Omental fat pad (tissue), 4 donors: Measurements from ENCODE around the gene FDXACB1. TPM values are rescaled to one million over a fixed set of nuclear protein-coding genes. Genes with fewer than 3 reads are reported as not detected.
A peak's percentile ranks its signal among the peaks of the same experiment; 100 is the strongest.

Experiments
- ATAC-seq: fragments of 150-250 bp; one replicate; pipeline ENCODE4 v1.9.1; 2016; ENCODE audit warnings: mild to moderate bottlenecking, moderate library complexity; ENCODE audit not compliant: low FRiP score
- DNase-seq: peaks from one replicate; pipeline ENCODE4 v3.0.0-alpha.2; 2019; ENCODE audit warnings: low spot score
- total RNA-seq, 4 donors: library from RNA; depleted of rRNA; stranded (reverse); fragments of >200 nt; gene quantifications; one replicate each; pipeline ENCODE4 v1.1.0, GENCODE V29; 2016
- TF ChIP-seq, protein P1 (sequence below), 3 donors: fragments of 450-650 bp; IDR thresholded peaks; one replicate each; pipeline ENCODE4 v1.5.1; 2016 to 2017; ENCODE audit warnings: antibody characterized with exemption in 3 of 3, mild to moderate bottlenecking in 3 of 3, moderate library complexity in 2 of 3

FDXACB1 gene
- total RNA-seq, 4 donors from 2014 or later: 1.1 to 2.7 (median 1.6) TPM

DNA sequence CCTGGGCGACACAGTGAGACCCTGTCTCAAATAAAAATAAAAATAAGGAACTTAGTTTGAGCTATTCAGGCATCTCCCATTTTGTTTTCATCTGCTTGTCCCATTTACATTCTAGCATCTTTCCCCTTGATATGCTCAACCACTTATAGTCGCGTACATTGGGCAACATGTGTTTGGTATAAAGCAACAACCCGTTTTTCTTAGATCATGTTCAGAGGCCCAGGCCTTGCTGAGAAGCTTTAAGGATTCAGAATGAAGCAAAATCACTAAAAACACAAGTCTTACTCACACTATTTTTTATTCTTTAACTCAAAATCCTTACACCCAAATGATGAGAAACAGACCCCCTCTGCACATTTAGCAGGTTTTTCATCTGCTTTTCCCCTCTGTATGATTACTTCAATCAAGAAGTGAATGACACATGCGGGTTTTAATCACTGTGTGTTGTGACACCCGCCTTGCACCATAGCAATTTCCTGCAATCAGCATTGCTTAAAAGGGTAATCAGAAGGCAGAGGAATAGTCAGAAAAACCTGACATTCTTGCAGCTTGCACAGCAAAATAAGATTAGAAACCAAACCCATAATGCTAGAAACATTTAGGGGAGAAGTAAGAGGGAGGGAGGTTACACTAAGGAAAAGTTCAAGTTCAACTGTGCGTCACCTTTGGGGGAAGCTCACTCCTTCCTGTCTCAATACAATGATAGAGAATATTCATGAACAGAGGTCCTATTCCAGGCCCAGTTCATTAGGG, 33.5 kb downstream of the FDXACB1 start:
- DNase-seq: no peak
- ATAC-seq: peak; percentile 41
- TF ChIP-seq, protein P1, sequence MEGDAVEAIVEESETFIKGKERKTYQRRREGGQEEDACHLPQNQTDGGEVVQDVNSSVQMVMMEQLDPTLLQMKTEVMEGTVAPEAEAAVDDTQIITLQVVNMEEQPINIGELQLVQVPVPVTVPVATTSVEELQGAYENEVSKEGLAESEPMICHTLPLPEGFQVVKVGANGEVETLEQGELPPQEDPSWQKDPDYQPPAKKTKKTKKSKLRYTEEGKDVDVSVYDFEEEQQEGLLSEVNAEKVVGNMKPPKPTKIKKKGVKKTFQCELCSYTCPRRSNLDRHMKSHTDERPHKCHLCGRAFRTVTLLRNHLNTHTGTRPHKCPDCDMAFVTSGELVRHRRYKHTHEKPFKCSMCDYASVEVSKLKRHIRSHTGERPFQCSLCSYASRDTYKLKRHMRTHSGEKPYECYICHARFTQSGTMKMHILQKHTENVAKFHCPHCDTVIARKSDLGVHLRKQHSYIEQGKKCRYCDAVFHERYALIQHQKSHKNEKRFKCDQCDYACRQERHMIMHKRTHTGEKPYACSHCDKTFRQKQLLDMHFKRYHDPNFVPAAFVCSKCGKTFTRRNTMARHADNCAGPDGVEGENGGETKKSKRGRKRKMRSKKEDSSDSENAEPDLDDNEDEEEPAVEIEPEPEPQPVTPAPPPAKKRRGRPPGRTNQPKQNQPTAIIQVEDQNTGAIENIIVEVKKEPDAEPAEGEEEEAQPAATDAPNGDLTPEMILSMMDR (IDR thresholded peaks at IDR 0.05): no peak

DNA sequence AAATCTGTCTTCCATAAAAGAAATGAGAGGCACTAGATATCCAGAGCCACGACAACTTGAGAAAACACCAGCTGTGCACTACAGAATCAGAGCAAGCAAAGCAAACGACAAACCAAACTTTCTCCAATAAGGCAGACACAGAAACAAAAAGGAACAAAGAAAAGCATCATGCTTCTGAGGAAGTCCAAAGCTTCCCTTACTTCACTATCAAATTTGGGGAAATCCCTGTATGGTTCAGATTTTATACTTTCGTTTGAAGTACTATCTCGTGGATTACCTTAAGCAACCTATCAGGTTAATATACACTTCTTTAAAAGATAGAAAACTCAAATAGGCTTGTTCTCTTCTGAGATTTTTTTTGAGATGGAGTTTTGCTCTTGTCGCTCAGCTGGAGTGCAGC, 35.3 kb downstream of the FDXACB1 start:
- ATAC-seq (no peak), DNase-seq (no peak)
- TF ChIP-seq, protein P1 (IDR thresholded peaks at IDR 0.05): no peak

- ATAC-seq: peak; percentile 75
- TF ChIP-seq, protein P1 (IDR thresholded peaks at IDR 0.05): peak in 2 of 3 donors; percentile 86 to 89
- DNase-seq: peak; percentile 100
These were observed 37.5 kb downstream of the FDXACB1 start for GRCh38 chr11:111841370-111842053.

DNA sequence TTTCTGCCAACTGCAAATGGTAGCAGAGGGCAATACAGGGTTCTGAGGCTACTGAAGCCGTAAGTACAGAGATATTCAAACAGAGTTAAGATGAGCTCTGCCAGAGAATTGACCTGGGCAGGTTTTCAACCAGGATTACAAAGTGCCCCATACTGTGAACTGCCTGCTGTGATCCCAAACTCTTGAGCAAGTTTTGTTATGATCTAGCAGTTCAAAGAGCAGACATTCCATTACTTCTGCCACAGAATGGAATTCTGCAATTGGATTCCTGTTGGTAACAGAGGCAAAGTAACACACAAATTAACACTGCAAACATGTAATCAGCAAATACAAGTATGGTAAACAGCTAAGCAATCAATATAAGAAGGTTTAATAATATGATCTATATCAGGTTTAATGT, 38.8 kb downstream of the FDXACB1 start:
- ATAC-seq (no peak), DNase-seq (no peak)
- TF ChIP-seq, protein P1 (IDR thresholded peaks at IDR 0.05): no peak

- no peak for ATAC-seq
- TF ChIP-seq, protein P1 (IDR thresholded peaks at IDR 0.05): no peak
- DNase-seq: no peak
These were observed 40.9 kb downstream of the FDXACB1 start for GRCh38 chr11:111838054-111838453.

GRCh38 chr11:111837366-111837891, 41.5 kb downstream of the FDXACB1 start:
- TF ChIP-seq, protein P1 (IDR thresholded peaks at IDR 0.05): no peak
- ATAC-seq: no peak
- no peak for DNase-seq
